Epithelial cell of proximal tubule (primary cell): ENCODE results near the gene RACGAP1. TPM values are rescaled to one million over a fixed set of nuclear protein-coding genes. Genes with fewer than 3 reads are reported as not detected.

Source experiments
- DNase-seq: peaks from one replicate; pipeline ENCODE4 v3.0.0-alpha.2; 2011; ENCODE audit warnings: low read depth
- H3K4me3 ChIP-seq: 2 replicates; pipeline ENCODE4 v1.5.1; 2011; ENCODE audit warnings: low read depth, mild to moderate bottlenecking, low read length
- total RNA-seq: library from RNA; depleted of rRNA; stranded (reverse); fragments of >200 nt; gene quantifications from 2 replicates; pipeline ENCODE4 v1.2.3, GENCODE V29; 2015
- TF ChIP-seq, protein P1 (sequence below): conservative IDR thresholded peaks from 2 replicates; pipeline ENCODE4 v1.5.1; 2012; ENCODE audit warnings: low read depth, mild to moderate bottlenecking, low read length

RACGAP1 gene
- total RNA-seq, 1 donor from 2014 or later = 86.5 TPM

DNA sequence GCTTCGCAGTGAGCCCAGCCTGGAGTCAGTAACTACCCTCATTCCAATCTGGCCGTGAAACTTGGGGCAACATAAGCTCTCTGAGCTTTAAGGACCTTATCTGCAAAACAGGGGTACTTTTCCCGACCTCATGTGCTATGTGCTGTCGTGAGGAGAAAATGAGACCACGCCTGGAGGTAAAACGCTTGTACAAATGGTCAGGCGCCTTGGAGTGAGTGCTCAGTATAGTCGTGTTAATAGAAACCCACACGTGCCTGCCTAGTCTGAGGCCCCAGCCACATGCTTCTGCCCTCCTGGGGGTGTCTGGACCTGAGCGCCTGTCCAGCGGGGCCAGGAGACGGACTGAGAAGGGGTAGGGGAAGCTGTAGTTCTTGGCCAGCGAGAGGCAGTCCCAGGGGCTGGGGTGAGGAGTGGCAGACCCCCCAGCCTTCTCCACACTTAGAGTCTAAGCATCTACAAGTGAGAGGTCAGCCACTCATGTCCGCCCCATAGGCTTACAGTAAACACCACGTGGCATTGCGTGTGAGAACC lies 58.7 kb downstream of the RACGAP1 start:
- TF ChIP-seq, protein P1, sequence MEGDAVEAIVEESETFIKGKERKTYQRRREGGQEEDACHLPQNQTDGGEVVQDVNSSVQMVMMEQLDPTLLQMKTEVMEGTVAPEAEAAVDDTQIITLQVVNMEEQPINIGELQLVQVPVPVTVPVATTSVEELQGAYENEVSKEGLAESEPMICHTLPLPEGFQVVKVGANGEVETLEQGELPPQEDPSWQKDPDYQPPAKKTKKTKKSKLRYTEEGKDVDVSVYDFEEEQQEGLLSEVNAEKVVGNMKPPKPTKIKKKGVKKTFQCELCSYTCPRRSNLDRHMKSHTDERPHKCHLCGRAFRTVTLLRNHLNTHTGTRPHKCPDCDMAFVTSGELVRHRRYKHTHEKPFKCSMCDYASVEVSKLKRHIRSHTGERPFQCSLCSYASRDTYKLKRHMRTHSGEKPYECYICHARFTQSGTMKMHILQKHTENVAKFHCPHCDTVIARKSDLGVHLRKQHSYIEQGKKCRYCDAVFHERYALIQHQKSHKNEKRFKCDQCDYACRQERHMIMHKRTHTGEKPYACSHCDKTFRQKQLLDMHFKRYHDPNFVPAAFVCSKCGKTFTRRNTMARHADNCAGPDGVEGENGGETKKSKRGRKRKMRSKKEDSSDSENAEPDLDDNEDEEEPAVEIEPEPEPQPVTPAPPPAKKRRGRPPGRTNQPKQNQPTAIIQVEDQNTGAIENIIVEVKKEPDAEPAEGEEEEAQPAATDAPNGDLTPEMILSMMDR = no peak
- no peak for DNase-seq
- H3K4me3 ChIP-seq = no peak overlapping the region

DNA sequence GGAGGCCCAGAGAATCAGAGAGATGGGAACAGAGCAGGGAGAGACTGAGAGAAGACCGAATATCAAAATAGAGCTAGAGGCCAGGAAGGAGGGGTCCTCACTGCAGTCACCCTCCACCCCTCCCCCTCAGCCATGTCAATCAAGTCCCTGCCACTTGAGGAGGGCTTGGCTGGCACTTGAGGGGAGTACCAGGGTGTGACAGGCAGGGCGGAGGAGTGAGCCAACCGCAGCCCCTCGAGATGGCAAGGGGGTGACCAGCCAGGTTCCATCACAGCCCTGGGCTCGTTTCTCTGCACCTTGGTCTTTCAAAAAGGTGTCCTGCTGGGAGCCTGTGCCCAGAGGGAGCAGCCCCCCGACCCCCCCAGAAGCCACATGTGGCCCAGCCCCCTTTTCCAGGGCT lies 59.5 kb downstream of the RACGAP1 start:
- DNase-seq = no peak
- TF ChIP-seq, protein P1 = no peak
- no peak overlapping the region for H3K4me3 ChIP-seq

DNA sequence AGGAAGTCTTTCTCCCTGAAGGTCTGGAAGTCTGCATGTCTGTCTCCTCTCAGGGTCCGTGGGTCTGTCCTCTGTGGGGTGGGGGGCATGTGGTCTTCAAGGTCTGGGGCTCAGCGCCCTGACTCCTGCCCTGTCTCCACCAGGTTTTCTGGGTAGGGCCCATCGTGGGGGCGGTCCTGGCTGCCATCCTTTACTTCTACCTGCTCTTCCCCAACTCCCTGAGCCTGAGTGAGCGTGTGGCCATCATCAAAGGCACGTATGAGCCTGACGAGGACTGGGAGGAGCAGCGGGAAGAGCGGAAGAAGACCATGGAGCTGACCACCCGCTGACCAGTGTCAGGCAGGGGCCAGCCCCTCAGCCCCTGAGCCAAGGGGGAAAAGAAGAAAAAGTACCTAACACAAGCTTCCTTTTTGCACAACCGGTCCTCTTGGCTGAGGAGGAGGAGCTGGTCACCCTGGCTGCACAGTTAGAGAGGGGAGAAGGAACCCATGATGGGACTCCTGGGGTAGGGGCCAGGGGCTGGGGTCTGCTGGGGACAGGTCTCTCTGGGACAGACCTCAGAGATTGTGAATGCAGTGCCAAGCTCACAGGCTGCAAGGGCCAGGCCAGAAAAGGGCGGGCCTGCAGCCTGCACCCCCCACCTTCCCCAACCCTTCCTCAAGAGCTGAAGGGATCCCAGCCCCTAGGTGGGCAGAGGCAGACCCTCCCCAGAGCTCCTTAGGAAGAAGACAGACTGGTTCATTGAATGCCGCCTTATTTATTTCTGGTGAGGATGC lies 60.3 kb downstream of the RACGAP1 start:
- TF ChIP-seq, protein P1 = no peak
- H3K4me3 ChIP-seq = no peak overlapping the region
- DNase-seq = no peak

DNA sequence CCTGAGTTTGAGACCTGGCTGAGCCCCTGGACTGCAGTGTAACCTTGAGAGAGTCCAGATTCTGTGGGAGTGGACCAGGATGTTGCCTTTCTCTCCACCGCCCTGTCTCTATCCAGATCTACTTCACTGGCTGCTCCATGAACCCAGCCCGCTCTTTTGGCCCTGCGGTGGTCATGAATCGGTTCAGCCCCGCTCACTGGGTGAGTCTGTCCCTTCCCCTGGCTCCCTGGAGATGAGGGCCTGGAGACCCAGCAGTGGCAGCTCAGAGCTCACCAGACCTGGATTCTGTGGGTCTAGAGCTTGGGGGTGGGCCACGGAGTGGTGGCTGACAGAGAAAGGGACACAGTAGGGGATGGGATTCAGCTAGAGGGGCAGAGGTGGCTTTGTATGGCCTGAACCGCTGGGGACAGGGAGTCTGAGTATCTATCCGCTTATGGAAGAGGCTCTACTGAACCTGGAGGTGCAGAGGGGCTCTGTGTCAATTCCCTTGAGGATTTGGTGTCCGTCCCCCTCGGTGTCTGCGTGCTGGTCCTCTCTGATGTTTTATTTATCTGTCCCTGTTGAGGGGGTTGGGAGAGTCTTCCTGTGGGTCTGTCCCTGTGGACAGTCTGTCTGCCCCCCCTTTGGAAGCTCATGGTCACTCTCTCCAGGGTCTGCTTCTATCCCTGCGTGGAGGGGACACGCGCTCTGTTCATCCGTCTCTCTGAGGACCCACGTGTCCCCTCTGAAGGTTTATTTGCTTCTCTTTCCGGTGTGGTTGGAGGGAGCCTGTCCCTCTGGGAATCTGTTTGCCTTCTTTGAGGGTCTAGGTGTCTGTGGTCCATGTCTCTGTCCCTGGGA lies 61.1 kb downstream of the RACGAP1 start:
- TF ChIP-seq, protein P1 = no peak
- H3K4me3 ChIP-seq = no peak overlapping the region
- no peak for DNase-seq

DNA sequence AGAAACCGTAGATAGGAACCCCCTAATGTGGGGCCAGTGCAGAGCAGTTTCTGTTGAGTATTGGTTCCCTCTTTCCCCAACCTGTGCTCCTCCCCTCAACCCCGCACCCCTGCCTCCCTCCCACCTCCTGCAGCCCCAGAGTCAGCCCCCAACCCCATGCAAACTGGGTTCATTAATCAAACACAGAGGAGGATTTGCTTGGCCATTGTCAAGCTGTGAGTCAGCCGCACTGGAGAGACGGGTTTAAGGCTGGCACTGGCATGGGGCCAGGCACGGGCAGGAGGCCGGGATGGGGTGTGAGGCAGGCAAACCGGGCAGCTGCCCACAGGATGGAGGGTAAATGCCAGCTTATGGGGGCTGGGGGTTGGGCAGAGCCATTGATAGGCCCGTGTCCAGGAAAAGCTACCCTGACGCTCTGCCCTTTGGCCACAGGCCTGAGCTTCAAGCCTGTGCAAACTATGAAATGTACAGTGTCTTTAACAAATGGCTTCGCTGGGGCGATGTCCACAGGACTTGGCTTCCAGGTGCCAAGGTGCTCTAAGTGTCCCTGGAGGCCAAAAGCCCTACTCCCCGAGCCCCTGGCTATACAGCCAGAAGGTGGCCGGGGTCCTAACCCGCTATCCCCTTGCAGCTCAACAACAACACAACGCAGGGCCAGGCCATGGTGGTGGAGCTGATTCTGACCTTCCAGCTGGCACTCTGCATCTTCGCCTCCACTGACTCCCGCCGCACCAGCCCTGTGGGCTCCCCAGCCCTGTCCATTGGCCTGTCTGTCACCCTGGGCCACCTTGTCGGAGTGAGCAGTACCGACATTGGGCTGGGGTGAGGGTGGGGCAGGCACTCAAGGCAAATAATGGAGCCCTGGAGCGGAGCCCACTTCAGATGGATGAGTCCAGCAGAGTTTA lies 62.2 kb downstream of the RACGAP1 start:
- no peak for DNase-seq
- no peak overlapping the region for H3K4me3 ChIP-seq

More for the DNA sequence above, 62.2 kb downstream of the RACGAP1 start:
- TF ChIP-seq, protein P1 = no peak
